A549 treated with ZK216348 at 1 μM for 4 hours (cell line): ENCODE measurements around the gene PRCP. TPM values are rescaled to one million over a fixed set of nuclear protein-coding genes. Genes with fewer than 3 reads are reported as not detected.

Source experiments
- total RNA-seq: library from RNA; stranded (reverse); fragments of 200-300 nt; extraction: Qiagen RNA extraction; gene quantifications from 5 replicates; pipeline ENCODE4 v1.2.3, GENCODE V29; 2022; ENCODE audit warnings: low read depth

Gene PRCP
- 40.9 to 54.7 TPM (median 49.5 TPM) in 5 replicates for total RNA-seq

GRCh38 chr11:82900277-82901164 is at the start of gene PRCP:
TSS of gene PRCP (minus strand) at chr11:82900430. CDS start at chr11:82900402, 28 bp downstream.

GRCh38 chr11:82901165-82901921 is 1.1 kb upstream of the PRCP start, which contains the start of gene DDIAS:
TSS of gene DDIAS (plus strand) at chr11:82901736. CDS start at chr11:82914739, 13,003 bp downstream.

Other genes with a start within 250 kb of the PRCP start
- 0.06 to 0.09 TPM (median 0.06 TPM) in 3 of 5 replicates, not detected in the others for gene FAM181B, start 166.6 kb downstream of the PRCP start, total RNA-seq
- gene DDIAS, start 1.3 kb upstream of the PRCP start, total RNA-seq, result 13.1 to 18.1 TPM (median 14.7 TPM) in 5 replicates
- 5.1 to 8.9 TPM (median 6.9 TPM) in 5 replicates for gene RAB30, start 171.5 kb upstream of the PRCP start, total RNA-seq